ENCODE results near the gene CHRM4.

The CHRM4 gene

GRCh38 chr11:46334211-46334610 lies 57.4 kb downstream of the CHRM4 start:
- no peak for DNase-seq (ENCODE audit: low read depth, low spot score)
- in situ Hi-C loops (cut with HindIII; ENCODE audit: low sequenced_read_pairs), result no loop called here
- H3K4me3 ChIP-seq (ENCODE audit: low read depth, low read length), result no peak overlapping the region
- TF ChIP-seq CTCF (IDR thresholded peaks at IDR 0.05; ENCODE audit: low read depth, low read length), result no peak

Measured in astrocyte of the spinal cord (primary cell).